HEK293T (cell line): ENCODE data around the gene ITPKB.

Source experiments
- CTCF ChIA-PET: fragments of 350-600 bp; formaldehyde crosslinking; extraction: SDS; loops from one replicate; lab custom pipeline; 2021; ENCODE audit warnings: antibody characterized with exemption, inconsistent platforms; lab: Yijun Ruan, JAX
- POLR2A ChIA-PET: fragments of 350-600 bp; formaldehyde crosslinking; extraction: SDS; loops from one replicate; lab custom pipeline; 2020; ENCODE audit warnings: antibody characterized with exemption, inconsistent platforms; lab: Yijun Ruan, JAX
- DNase-seq: peaks from one replicate; pipeline ENCODE4 v3.0.0; 2012; ENCODE audit warnings: mixed read lengths; ENCODE audit errors: extremely low spot score
- ARNT ChIP-seq: fragments of 450-650 bp; IDR thresholded peaks from 2 replicates; pipeline ENCODE4 v1.6.1; 2017; ENCODE audit warnings: mild to moderate bottlenecking
- BHLHE40 ChIP-seq: fragments of 450-650 bp; IDR thresholded peaks from 2 replicates; pipeline ENCODE4 v1.6.1; 2016; ENCODE audit warnings: mild to moderate bottlenecking, moderate library complexity, borderline replicate concordance
- CTBP1 ChIP-seq: fragments of 450-650 bp; IDR thresholded peaks from 2 replicates; pipeline ENCODE4 v1.6.1; 2016; ENCODE audit warnings: borderline replicate concordance
- ELF4 ChIP-seq: fragments of 450-650 bp; IDR thresholded peaks from 2 replicates; pipeline ENCODE4 v1.6.1; 2017; ENCODE audit warnings: antibody characterized with exemption
- FOXA1 ChIP-seq: fragments of 450-650 bp; IDR thresholded peaks from 2 replicates; pipeline ENCODE4 v1.6.1; 2016; ENCODE audit warnings: mild to moderate bottlenecking
- FOXK2 ChIP-seq: fragments of 450-650 bp; IDR thresholded peaks from 2 replicates; pipeline ENCODE4 v1.6.1; 2016; ENCODE audit warnings: mild to moderate bottlenecking
- FOXM1 ChIP-seq: fragments of 450-650 bp; IDR thresholded peaks from 2 replicates; pipeline ENCODE4 v1.6.1; 2017; ENCODE audit warnings: mild to moderate bottlenecking, borderline replicate concordance
- HDGF ChIP-seq: fragments of 450-650 bp; IDR thresholded peaks from 2 replicates; pipeline ENCODE4 v1.6.1; 2017; ENCODE audit warnings: antibody characterized with exemption, borderline replicate concordance
- L3MBTL2 ChIP-seq: fragments of 450-650 bp; conservative IDR thresholded peaks from 2 replicates; pipeline ENCODE4 v1.6.1; 2016; ENCODE audit warnings: mild to moderate bottlenecking
- LEF1 ChIP-seq: fragments of 450-650 bp; IDR thresholded peaks from 2 replicates; pipeline ENCODE4 v1.6.1; 2017; ENCODE audit warnings: mild to moderate bottlenecking, borderline replicate concordance
- NFRKB ChIP-seq: fragments of 450-650 bp; IDR thresholded peaks from 2 replicates; pipeline ENCODE4 v1.6.1; 2016; ENCODE audit warnings: mild to moderate bottlenecking, moderate library complexity
- SP1 ChIP-seq: fragments of 450-650 bp; IDR thresholded peaks from 2 replicates; pipeline ENCODE4 v1.6.1; 2017
- SUZ12 ChIP-seq: fragments of 450-650 bp; IDR thresholded peaks from 2 replicates; pipeline ENCODE4 v1.6.1; 2016; ENCODE audit warnings: mild to moderate bottlenecking
- TARDBP ChIP-seq: fragments of 450-650 bp; IDR thresholded peaks from 2 replicates; pipeline ENCODE4 v1.6.1; 2016
- ZNF384 ChIP-seq: fragments of 450-650 bp; IDR thresholded peaks from 2 replicates; pipeline ENCODE4 v1.6.1; 2016
- TF ChIP-seq, protein P1 (sequence below): fragments of 450-650 bp; IDR thresholded peaks from 2 replicates; pipeline ENCODE4 v1.6.1; 2016

The ITPKB gene

GRCh38 chr1:226710501-226710900 is 28.6 kb downstream of the ITPKB start:
- no peak for DNase-seq
- ChIA-PET CTCF (interaction anchor here (0.7 kb wide), 2 partner anchors 11 to 657 kb away, joined by 4 to 5 read pairs; no protein-coding TSS in a partner anchor), POLR2A (interaction anchor here (1.2 kb wide), 1 partner anchor 29 kb away, joined by 3 read pairs; the partner anchor contains the start of gene ITPKB)
- TF ChIP-seq ARNT, result no peak
- TF ChIP-seq SP1, result no peak
- no peak for TF ChIP-seq NFRKB
- no peak for TF ChIP-seq FOXA1
- no peak for TF ChIP-seq ZNF384
- no peak for TF ChIP-seq BHLHE40
- no peak for TF ChIP-seq FOXM1
- TF ChIP-seq ELF4, result no peak
- no peak for TF ChIP-seq CTBP1
- no peak for TF ChIP-seq FOXK2
- no peak for TF ChIP-seq TARDBP
- TF ChIP-seq L3MBTL2, result no peak
- TF ChIP-seq HDGF, result no peak
- TF ChIP-seq SUZ12, result no peak
- TF ChIP-seq, protein P1, sequence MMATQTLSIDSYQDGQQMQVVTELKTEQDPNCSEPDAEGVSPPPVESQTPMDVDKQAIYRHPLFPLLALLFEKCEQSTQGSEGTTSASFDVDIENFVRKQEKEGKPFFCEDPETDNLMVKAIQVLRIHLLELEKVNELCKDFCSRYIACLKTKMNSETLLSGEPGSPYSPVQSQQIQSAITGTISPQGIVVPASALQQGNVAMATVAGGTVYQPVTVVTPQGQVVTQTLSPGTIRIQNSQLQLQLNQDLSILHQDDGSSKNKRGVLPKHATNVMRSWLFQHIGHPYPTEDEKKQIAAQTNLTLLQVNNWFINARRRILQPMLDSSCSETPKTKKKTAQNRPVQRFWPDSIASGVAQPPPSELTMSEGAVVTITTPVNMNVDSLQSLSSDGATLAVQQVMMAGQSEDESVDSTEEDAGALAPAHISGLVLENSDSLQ, result no peak

GRCh38 chr1:226709953-226710352 is 29.1 kb downstream of the ITPKB start:
- TF ChIP-seq FOXA1 (no peak), BHLHE40 (no peak), L3MBTL2 (no peak), CTBP1 (no peak), FOXK2 (no peak), TARDBP (no peak), SP1 (no peak), ARNT (no peak), SUZ12 (no peak), LEF1 (no peak), ELF4 (no peak), FOXM1 (no peak), NFRKB (no peak)
- TF ChIP-seq, protein P1, result no peak
- POLR2A ChIA-PET, result interaction anchor here (1.2 kb wide), 1 partner anchor 29 kb away, joined by 3 read pairs; the partner anchor contains the start of gene ITPKB

GRCh38 chr1:226708967-226709396 is 30.1 kb downstream of the ITPKB start:
- CTCF ChIA-PET, result no interaction called here
- TF ChIP-seq NFRKB (no peak), ELF4 (no peak), BHLHE40 (no peak), FOXA1 (no peak), LEF1 (no peak), FOXK2 (no peak), ARNT (no peak)
- DNase-seq, result no peak
- POLR2A ChIA-PET, result no interaction called here

More at GRCh38 chr1:226709953-226710352, 29.1 kb downstream of the ITPKB start:
- no peak for DNase-seq
- CTCF ChIA-PET, result no interaction called here

DNA sequence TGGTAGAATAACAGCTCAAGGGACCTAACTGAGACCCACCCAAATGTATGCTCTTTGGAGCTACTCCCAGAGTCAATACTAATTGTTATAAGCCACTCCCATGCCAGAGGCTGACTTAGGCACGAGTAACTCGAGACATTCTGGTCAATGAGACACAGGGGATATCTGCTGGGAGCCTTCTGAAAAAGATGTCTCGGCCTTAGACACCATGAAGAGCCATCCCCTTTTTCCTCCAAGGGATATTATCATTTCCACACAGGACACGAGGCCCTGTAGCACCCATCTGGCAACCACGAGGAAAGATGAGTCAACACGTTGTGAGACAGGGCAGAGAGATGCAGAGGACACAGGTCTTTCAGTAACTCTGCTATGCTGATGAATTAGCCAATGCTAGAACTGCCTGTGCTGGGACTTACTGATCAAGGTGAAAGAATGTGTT is 30.7 kb downstream of the ITPKB start:
- DNase-seq, result no peak
- TF ChIP-seq ZNF384 (no peak), NFRKB (no peak)
- CTCF ChIA-PET, result no interaction called here
- POLR2A ChIA-PET, result interaction anchor here (0.9 kb wide), 1 partner anchor 60 kb away, joined by 4 read pairs; no protein-coding TSS in a partner anchor

GRCh38 chr1:226706684-226707083 is 32.4 kb downstream of the ITPKB start:
- no peak for TF ChIP-seq BHLHE40
- TF ChIP-seq ARNT, result no peak
- TF ChIP-seq NFRKB, result no peak
- no peak for TF ChIP-seq FOXK2
- no peak for TF ChIP-seq FOXM1
- TF ChIP-seq SP1, result no peak
- TF ChIP-seq TARDBP, result no peak
- TF ChIP-seq L3MBTL2, result no peak
- TF ChIP-seq FOXA1, result no peak
- TF ChIP-seq SUZ12, result no peak
- no peak for TF ChIP-seq ZNF384
- TF ChIP-seq LEF1, result no peak
- TF ChIP-seq CTBP1, result no peak
- TF ChIP-seq, protein P1, result no peak
- no peak for TF ChIP-seq HDGF
- TF ChIP-seq ELF4, result no peak
- CTCF ChIA-PET, result no interaction called here
- no peak for DNase-seq
- POLR2A ChIA-PET, result no interaction called here

DNA sequence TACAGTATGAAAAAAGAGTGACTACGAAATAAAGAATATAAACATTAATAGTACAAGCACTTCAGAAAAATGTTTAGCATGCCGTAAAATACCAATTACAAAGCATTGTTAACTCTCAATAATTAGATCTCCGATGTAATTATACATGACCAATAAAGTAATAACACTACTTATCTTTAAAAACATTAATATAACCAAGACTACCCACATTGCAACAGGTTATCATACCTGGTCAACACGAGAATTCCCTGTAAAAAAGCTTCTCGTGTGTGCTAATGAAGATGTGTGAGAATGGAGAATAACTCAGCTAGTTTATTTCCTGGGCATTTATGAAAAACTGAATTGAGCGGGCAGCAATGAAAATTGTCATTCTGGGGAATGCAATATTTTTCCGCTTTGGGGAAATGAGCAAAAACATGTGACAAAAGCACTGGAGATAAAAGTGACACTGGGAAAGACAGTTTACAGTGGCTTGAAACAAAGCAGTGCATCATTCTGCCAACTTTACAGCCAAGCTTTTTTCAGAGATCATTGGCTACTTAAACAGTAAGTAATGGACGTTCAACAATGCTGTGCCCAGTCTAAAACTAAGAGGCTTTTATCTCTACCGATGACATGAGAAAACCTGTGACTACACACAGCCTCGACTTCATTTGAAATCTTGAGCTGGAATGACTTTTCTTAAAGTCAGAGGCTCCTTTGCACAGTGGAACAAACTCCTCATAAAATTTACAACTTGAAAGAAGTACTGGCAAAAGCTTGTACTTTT is 34.7 kb downstream of the ITPKB start:
- DNase-seq, result no peak
- POLR2A ChIA-PET, result interaction anchor here (0.7 to 1.2 kb wide), 4 partner anchors 18 to 119 kb away, joined by 3 to 4 read pairs (median 3); no protein-coding TSS in a partner anchor
- CTCF ChIA-PET, result interaction anchor here (1.4 kb wide), 1 partner anchor 18 kb away, joined by 4 read pairs; no protein-coding TSS in a partner anchor
- no peak for TF ChIP-seq ZNF384
- no peak for TF ChIP-seq CTBP1
- TF ChIP-seq LEF1, result no peak
- no peak for TF ChIP-seq FOXK2
- TF ChIP-seq FOXA1, result no peak
- TF ChIP-seq, protein P1, result no peak
- no peak for TF ChIP-seq SP1
- no peak for TF ChIP-seq SUZ12
- TF ChIP-seq ARNT, result no peak
- no peak for TF ChIP-seq BHLHE40
- TF ChIP-seq HDGF, result no peak
